ENCODE data around the gene CEP135. TPM values are rescaled to one million over a fixed set of nuclear protein-coding genes. Genes with fewer than 3 reads are reported as not detected.

Gene CEP135
- total RNA-seq, 1 donor from 2014 or later, result 3.7 TPM

- no peak for FAIRE-seq
- H3K4me3 ChIP-seq (ENCODE audit: low read depth, low read length), result no peak overlapping the region
Observed at GRCh38 chr4:56055027-56055977, 106.6 kb downstream of the CEP135 start.

DNA sequence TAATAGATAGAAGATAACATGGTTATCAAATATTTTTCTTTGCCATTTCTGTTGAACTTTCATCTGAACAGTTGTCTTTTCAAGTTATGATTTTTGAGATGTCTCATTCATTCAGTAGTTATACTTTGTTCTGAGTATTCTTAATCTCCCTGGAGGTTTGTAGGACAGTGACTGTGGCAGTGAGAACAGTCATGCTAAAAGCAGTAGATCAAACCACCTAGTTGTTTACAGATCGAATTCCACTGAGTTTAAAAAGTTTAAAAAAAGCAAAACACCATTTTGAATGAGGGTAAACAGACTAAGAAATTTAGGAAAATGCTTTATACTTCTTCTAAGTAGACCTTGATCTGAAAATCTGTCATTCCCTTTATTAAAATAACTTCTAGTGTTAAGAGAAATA, 107.2 kb downstream of the CEP135 start:
- FAIRE-seq (no peak), DNase-seq (ENCODE audit: low read depth) (no peak)
- peaks cover 2% of the 10 kb centered on the region for H3K27me3 ChIP-seq (ENCODE audit: control insufficient read depth, insufficient read depth, low read length)
- H3K4me3 ChIP-seq (ENCODE audit: low read depth, low read length), result no peak overlapping the region
- TF ChIP-seq, protein P1, sequence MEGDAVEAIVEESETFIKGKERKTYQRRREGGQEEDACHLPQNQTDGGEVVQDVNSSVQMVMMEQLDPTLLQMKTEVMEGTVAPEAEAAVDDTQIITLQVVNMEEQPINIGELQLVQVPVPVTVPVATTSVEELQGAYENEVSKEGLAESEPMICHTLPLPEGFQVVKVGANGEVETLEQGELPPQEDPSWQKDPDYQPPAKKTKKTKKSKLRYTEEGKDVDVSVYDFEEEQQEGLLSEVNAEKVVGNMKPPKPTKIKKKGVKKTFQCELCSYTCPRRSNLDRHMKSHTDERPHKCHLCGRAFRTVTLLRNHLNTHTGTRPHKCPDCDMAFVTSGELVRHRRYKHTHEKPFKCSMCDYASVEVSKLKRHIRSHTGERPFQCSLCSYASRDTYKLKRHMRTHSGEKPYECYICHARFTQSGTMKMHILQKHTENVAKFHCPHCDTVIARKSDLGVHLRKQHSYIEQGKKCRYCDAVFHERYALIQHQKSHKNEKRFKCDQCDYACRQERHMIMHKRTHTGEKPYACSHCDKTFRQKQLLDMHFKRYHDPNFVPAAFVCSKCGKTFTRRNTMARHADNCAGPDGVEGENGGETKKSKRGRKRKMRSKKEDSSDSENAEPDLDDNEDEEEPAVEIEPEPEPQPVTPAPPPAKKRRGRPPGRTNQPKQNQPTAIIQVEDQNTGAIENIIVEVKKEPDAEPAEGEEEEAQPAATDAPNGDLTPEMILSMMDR (IDR thresholded peaks at IDR 0.05; ENCODE audit: insufficient read depth, low read length, severe bottlenecking), result no peak
- no peaks in the 10 kb centered on the region for H3K36me3 ChIP-seq (ENCODE audit: control insufficient read depth, insufficient read depth, low read length)

More at GRCh38 chr4:56055027-56055977, 106.6 kb downstream of the CEP135 start:
- no peaks in the 10 kb centered on the region for H3K36me3 ChIP-seq (ENCODE audit: control insufficient read depth, insufficient read depth, low read length)
- H3K27me3 ChIP-seq (ENCODE audit: control insufficient read depth, insufficient read depth, low read length), result peaks cover 2% of the 10 kb centered on the region
- TF ChIP-seq, protein P1 (IDR thresholded peaks at IDR 0.05; ENCODE audit: insufficient read depth, low read length, severe bottlenecking), result no peak
- DNase-seq (ENCODE audit: low read depth), result no peak

DNA sequence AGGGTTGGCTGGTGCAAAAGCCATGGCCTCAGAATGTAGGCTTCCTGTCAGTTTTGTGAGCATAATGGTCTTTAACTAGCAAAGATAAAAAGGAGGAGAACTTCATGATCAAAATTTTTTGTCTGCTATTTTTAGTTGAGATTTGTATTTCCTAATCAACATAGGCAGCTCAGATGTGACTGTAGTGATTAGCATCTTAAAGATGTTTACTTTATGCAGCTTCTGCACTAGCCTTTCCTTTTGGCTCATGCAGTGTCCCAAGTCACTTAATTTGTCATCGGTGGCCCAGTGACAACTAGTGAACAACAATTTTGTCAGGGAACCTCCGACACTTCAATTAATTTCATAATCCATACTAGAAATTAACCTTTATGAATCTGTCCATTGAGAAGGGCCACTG, 109.8 kb downstream of the CEP135 start:
- DNase-seq (ENCODE audit: low read depth) (no peak), FAIRE-seq (no peak)
- H3K27me3 ChIP-seq (ENCODE audit: control insufficient read depth, insufficient read depth, low read length), result peaks cover 2% of the 10 kb centered on the region
- no peak overlapping the region for H3K4me3 ChIP-seq (ENCODE audit: low read depth, low read length)
- no peaks in the 10 kb centered on the region for H3K36me3 ChIP-seq (ENCODE audit: control insufficient read depth, insufficient read depth, low read length)
- TF ChIP-seq, protein P1 (IDR thresholded peaks at IDR 0.05; ENCODE audit: insufficient read depth, low read length, severe bottlenecking), result no peak

GRCh38 chr4:56060036-56060435, 111.3 kb downstream of the CEP135 start:
- no peaks in the 10 kb centered on the region for H3K36me3 ChIP-seq (ENCODE audit: control insufficient read depth, insufficient read depth, low read length)
- TF ChIP-seq, protein P1 (IDR thresholded peaks at IDR 0.05; ENCODE audit: insufficient read depth, low read length, severe bottlenecking), result no peak
- DNase-seq (ENCODE audit: low read depth) (no peak), FAIRE-seq (no peak)
- H3K27me3 ChIP-seq (ENCODE audit: control insufficient read depth, insufficient read depth, low read length), result peaks cover 2% of the 10 kb centered on the region
- H3K4me3 ChIP-seq (ENCODE audit: low read depth, low read length), result no peak overlapping the region

GRCh38 chr4:56062106-56062505, 113.4 kb downstream of the CEP135 start:
- FAIRE-seq (no peak), DNase-seq (ENCODE audit: low read depth) (no peak)
- Histone ChIP-seq H3K36me3 (ENCODE audit: control insufficient read depth, insufficient read depth, low read length) (no peaks in the 10 kb centered on the region), H3K4me3 (ENCODE audit: low read depth, low read length) (no peak overlapping the region), H3K27me3 (ENCODE audit: control insufficient read depth, insufficient read depth, low read length) (no peaks in the 10 kb centered on the region)
- TF ChIP-seq, protein P1 (IDR thresholded peaks at IDR 0.05; ENCODE audit: insufficient read depth, low read length, severe bottlenecking), result no peak

Data from bronchial epithelial cell (primary cell).